Astrocyte (in vitro differentiated cells and primary cell): ENCODE data around the gene PTPN13.

Experiments
- EZH2 ChIP-seq: IDR thresholded peaks from 2 replicates; pipeline ENCODE4 v1.6.1; 2012; ENCODE audit warnings: mild to moderate bottlenecking, low read length, inconsistent platforms; ENCODE audit not compliant: insufficient read depth
- TF ChIP-seq, protein P1 (sequence below): IDR thresholded peaks from 2 replicates; pipeline ENCODE4 v1.5.1; 2011; ENCODE audit warnings: low read depth, mild to moderate bottlenecking, inconsistent platforms, low read length, moderate library complexity; ENCODE audit not compliant: insufficient read depth

- TF ChIP-seq, protein P1, sequence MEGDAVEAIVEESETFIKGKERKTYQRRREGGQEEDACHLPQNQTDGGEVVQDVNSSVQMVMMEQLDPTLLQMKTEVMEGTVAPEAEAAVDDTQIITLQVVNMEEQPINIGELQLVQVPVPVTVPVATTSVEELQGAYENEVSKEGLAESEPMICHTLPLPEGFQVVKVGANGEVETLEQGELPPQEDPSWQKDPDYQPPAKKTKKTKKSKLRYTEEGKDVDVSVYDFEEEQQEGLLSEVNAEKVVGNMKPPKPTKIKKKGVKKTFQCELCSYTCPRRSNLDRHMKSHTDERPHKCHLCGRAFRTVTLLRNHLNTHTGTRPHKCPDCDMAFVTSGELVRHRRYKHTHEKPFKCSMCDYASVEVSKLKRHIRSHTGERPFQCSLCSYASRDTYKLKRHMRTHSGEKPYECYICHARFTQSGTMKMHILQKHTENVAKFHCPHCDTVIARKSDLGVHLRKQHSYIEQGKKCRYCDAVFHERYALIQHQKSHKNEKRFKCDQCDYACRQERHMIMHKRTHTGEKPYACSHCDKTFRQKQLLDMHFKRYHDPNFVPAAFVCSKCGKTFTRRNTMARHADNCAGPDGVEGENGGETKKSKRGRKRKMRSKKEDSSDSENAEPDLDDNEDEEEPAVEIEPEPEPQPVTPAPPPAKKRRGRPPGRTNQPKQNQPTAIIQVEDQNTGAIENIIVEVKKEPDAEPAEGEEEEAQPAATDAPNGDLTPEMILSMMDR = no peak
- TF ChIP-seq EZH2 = no peak
These were observed 110.5 kb downstream of the PTPN13 start for GRCh38 chr4:86704601-86705000.
